Left forelimb (tissue), 1 donor: Measurements from ENCODE around the gene SMIM21.

Experiments used
- DNase-seq: peaks from one replicate; pipeline ENCODE4 v3.0.0-alpha.2; 2018; ENCODE audit warnings: low spot score

Gene SMIM21

GRCh38 chr18:75376004-75376403, 51.5 kb downstream of the SMIM21 start:
- DNase-seq: no peak

- DNase-seq: no peak
Measured at GRCh38 chr18:75375341-75375740, 52.2 kb downstream of the SMIM21 start.

- no peak for DNase-seq
Measured at GRCh38 chr18:75374466-75374865, 53.0 kb downstream of the SMIM21 start.

GRCh38 chr18:75369026-75369721, 58.3 kb downstream of the SMIM21 start:
- no peak for DNase-seq

GRCh38 chr18:75365837-75366236, 61.7 kb downstream of the SMIM21 start:
- no peak for DNase-seq

- DNase-seq: no peak
Measured at GRCh38 chr18:75365254-75365629, 62.3 kb downstream of the SMIM21 start.

- no peak for DNase-seq
Measured at GRCh38 chr18:75364512-75365253, 62.8 kb downstream of the SMIM21 start.

GRCh38 chr18:75363446-75364225, 63.9 kb downstream of the SMIM21 start:
- no peak for DNase-seq

GRCh38 chr18:75362435-75362834, 65.1 kb downstream of the SMIM21 start:
- DNase-seq: no peak

- DNase-seq: no peak
Measured at GRCh38 chr18:75360941-75361340, 66.6 kb downstream of the SMIM21 start.

- no peak for DNase-seq
Measured at GRCh38 chr18:75360215-75360614, 67.3 kb downstream of the SMIM21 start.
